ENCODE data around the gene OR10H5. TPM values are rescaled to one million over a fixed set of nuclear protein-coding genes. Genes with fewer than 3 reads are reported as not detected.

The OR10H5 gene
- total and polyA plus RNA-seq, 2 of the 13 experiments (the other 11 are each of a cell fraction or from before 2014, with no cell fraction given), result not detected

DNA sequence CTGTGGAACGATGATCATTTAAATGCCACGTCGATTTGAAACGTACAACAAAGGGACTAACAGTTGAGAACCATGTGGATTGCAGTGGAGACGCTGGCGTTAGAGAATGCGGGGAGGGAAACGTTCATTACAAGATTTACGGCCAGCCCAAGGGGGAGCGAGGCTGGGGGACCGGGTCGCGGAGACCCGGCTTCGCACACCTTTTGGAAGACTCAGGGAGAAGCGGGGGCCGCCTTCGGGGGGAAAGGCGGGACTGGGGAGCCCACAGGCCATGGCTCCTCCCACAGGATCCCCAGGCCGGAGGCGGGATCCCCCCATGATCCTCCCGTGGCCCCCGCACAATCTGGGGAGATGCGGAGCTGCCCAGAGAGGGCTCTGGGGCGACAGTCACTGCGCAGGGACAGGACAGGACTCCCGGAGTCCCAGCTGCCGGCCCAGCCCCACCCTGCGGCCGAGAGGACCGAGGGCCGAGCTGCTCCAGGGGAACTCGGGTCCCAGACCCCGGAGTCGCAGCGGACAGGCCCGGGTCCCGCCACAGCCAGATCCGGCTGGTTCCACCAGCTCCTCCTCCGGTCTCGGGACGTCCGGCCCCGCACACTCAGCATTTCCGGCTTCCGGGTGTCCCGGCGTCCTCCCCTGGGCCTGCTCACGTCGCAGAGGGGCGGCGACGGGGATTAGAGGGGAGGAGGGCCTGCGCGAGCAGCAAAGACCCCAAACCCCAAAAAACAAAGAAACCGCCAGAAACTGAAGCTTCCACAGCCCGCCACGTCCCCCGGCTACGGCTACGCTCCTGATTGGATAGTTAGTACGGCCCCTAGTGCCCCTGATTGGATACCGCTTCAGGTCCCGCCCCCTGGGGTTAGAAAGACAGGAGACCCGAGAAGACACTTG, 49.1 kb downstream of the OR10H5 start (continued):
- TF ChIP-seq SAFB2 (CRISPR knock-in tag; IDR thresholded peaks at IDR 0.05; ENCODE audit: borderline replicate concordance, low read depth) (peak; percentile 57; the same call in 1 of the 2 replicates), NRL (CRISPR knock-in tag; IDR thresholded peaks at IDR 0.05; ENCODE audit: borderline replicate concordance) (peak; percentile 61; the same call in 1 of the 2 replicates), ZNF619 (CRISPR knock-in tag; IDR thresholded peaks at IDR 0.05) (no peak), EP300 (IDR thresholded peaks at IDR 0.05; ENCODE audit: low read depth in 2 of 2, low read length in 2 of 2) (peak in 1 of 2 experiments; percentile 17; a peak in 1 of 4 replicates), EP300 (CRISPR knock-in tag; IDR thresholded peaks at IDR 0.05; ENCODE audit: borderline replicate concordance) (no peak), U2AF1 (optimal IDR thresholded peaks at IDR 0.05; ENCODE audit: low read depth, low read length) (peak; percentile 89), LCORL (IDR thresholded peaks at IDR 0.05) (no peak), LCORL (CRISPR knock-in tag; IDR thresholded peaks at IDR 0.05) (peak; percentile 66; the same call in 1 of the 2 replicates), ZNF564 (CRISPR knock-in tag; IDR thresholded peaks at IDR 0.05) (no peak), HOXA9 (CRISPR knock-in tag; IDR thresholded peaks at IDR 0.05; ENCODE audit: borderline replicate concordance) (0 out of 2 replicates have a peak, but pooled peaks have one; percentile 25), NFYB (CRISPR knock-in tag; IDR thresholded peaks at IDR 0.05) (peak; percentile 96), RFXAP (CRISPR knock-in tag; IDR thresholded peaks at IDR 0.05; ENCODE audit: borderline replicate concordance) (peak; percentile 41; the same call in 1 of the 2 replicates), ZNF407 (CRISPR knock-in tag; IDR thresholded peaks at IDR 0.05; ENCODE audit: not compliant biosample characterization) (peak; percentile 30), ZNF234 (CRISPR knock-in tag; conservative IDR thresholded peaks at IDR 0.05) (peak; percentile 75; the same call in 1 of the 2 replicates), IRF1 (CRISPR knock-in tag; IDR thresholded peaks at IDR 0.05; ENCODE audit: low read depth) (no peak)
- TF ChIP-seq, protein P1, sequence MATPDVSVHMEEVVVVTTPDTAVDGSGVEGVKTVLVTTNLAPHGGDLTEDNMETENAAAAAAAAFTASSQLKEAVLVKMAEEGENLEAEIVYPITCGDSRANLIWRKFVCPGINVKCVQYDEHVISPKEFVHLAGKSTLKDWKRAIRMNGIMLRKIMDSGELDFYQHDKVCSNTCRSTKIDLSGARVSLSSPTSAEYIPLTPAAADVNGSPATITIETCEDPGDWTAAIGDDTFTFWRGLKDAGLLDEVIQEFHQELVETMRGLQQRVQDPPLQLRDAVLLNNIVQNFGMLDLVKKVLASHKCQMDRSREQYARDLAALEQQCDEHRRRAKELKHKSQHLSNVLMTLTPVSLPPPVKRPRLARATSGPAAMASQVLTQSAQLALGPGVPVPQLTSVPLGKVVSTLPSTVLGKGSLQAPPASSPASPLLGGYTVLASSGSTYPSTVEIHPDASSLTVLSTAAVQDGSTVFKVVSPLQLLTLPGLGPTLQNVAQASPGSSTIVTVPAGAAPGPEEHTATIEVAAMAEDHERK (CRISPR knock-in tag; IDR thresholded peaks at IDR 0.05; ENCODE audit: low read depth), result peak; percentile 21; the same call in 1 of the 2 replicates
- TF ChIP-seq, protein P2, sequence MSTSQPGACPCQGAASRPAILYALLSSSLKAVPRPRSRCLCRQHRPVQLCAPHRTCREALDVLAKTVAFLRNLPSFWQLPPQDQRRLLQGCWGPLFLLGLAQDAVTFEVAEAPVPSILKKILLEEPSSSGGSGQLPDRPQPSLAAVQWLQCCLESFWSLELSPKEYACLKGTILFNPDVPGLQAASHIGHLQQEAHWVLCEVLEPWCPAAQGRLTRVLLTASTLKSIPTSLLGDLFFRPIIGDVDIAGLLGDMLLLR (CRISPR knock-in tag; IDR thresholded peaks at IDR 0.05), result no peak
